ENCODE data around the gene REXO1.
A peak's percentile ranks its signal among the peaks of the same experiment; 100 is the strongest.

The REXO1 gene

DNA sequence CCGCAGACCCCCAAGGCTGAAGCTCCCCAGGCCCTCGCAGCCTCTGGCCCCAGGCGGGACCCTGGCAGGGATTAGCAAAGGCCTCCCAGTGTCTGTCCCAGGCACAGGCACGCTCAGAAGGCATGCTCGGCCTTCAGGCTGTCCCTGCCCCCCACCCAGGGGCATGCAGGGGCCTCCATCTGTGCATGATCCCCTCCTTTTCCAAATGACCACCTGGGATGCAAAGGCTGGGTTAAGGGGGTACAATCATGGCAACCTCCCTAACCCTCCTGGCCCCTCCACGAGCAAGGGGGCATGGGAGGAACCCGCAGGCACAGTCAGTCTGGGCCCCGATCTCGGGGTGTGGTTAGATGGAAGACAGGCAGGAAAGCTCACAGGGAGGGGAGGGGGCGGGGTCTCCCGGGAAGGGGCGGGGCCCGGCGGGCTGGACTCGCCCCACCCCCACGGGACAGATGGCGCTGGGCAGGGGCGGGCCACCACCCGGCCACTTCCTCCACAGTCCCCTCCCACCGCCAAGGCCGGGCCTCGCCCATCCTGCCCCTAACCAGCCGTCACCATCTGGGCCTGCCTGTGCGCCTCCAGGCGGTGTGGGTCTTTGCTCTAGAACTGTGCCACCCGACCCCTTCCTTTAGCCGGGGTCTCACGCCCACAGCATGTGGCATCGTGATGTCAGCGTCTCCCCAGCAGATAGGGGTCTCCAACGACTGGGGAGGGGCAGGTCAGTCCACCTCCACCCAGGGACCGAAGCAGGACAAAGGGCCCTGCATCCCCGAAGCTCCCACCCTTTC lies 7.0 kb upstream of the REXO1 start:
- no peak for TF ChIP-seq PAX5 (IDR thresholded peaks at IDR 0.05; ENCODE audit: insufficient read depth, low read length, severe bottlenecking)
- TF ChIP-seq SPI1 (IDR thresholded peaks at IDR 0.05; ENCODE audit: low read depth, low read length) = peak; percentile 54
- peak; percentile 78 for DNase-seq (ENCODE audit: insufficient read length, low spot score)
- FAIRE-seq = peak; percentile 95

DNA sequence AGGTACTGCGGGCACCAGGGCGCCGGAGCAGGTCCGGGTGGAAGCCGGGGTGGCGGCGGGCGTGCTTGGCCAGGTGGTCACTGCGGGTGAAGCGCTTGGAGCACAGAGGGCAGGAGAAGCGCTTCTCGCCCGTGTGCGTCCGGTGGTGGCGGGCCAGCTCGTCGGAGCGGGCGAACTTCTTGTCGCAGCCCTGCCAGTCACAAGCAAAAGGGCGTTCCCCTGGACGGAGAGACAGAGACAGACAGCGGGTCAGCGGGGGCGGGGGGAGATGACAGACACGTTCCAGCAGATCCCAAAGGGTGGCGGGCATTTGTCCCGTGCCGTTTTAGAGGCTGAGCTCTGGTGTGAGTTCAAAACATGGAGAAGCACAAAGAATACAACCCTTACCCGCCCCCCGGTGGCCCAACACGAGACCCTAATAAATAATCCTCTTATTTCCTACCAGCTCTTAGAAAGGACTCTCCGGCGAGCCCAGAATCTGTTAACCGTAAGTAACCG lies 6.3 kb upstream of the REXO1 start:
- DNase-seq (ENCODE audit: insufficient read length, low spot score) (no peak), FAIRE-seq (no peak)

DNA sequence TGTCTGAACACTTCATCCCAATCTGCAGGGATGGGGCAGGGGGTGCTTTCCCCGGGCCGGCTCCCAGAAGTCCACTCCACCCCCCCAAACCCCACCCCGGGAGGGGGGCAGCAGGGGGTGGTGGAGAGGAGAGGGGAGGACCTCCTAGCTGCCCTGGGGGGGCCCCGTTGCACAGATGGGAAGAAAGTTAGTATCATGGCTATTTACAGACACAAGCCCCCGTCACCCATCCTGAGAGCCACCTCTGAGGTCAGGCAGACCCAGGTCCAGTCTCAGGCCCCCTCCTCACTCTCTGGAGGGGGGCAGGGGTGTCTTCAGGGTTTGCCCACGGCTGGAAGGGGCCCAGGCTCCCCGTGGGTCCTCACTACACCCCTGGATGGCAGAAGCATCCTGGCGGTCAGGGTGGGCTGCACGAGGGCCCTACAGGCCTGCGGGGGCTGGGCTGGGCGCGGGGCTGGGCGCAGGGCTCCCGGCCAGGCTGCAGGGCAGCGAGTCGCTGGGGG lies 5.8 kb upstream of the REXO1 start:
- DNase-seq (ENCODE audit: insufficient read length, low spot score) (no peak), FAIRE-seq (no peak)
- TF ChIP-seq POU2F2 (IDR thresholded peaks at IDR 0.05; ENCODE audit: low read depth, low read length) (no peak), SPI1 (IDR thresholded peaks at IDR 0.05; ENCODE audit: low read depth, low read length) (no peak), POLR2A (IDR thresholded peaks at IDR 0.05; ENCODE audit: low read depth, low read length) (no peak), POLR2AphosphoS5 (IDR thresholded peaks at IDR 0.05; ENCODE audit: low read depth, low read length) (no peak), PAX5 (IDR thresholded peaks at IDR 0.05; ENCODE audit: insufficient read depth, low read length, severe bottlenecking) (no peak), TAF1 (IDR thresholded peaks at IDR 0.05; ENCODE audit: low read depth, low read length) (no peak)

More for the DNA sequence above, 6.3 kb upstream of the REXO1 start:
- TF ChIP-seq POU2F2 (IDR thresholded peaks at IDR 0.05; ENCODE audit: low read depth, low read length) = no peak
- TF ChIP-seq POLR2A (IDR thresholded peaks at IDR 0.05; ENCODE audit: low read depth, low read length) = no peak
- TF ChIP-seq TAF1 (IDR thresholded peaks at IDR 0.05; ENCODE audit: low read depth, low read length) = no peak
- no peak for TF ChIP-seq PAX5 (IDR thresholded peaks at IDR 0.05; ENCODE audit: insufficient read depth, low read length, severe bottlenecking)
- no peak for TF ChIP-seq SPI1 (IDR thresholded peaks at IDR 0.05; ENCODE audit: low read depth, low read length)
- no peak for TF ChIP-seq POLR2AphosphoS5 (IDR thresholded peaks at IDR 0.05; ENCODE audit: low read depth, low read length)

DNA sequence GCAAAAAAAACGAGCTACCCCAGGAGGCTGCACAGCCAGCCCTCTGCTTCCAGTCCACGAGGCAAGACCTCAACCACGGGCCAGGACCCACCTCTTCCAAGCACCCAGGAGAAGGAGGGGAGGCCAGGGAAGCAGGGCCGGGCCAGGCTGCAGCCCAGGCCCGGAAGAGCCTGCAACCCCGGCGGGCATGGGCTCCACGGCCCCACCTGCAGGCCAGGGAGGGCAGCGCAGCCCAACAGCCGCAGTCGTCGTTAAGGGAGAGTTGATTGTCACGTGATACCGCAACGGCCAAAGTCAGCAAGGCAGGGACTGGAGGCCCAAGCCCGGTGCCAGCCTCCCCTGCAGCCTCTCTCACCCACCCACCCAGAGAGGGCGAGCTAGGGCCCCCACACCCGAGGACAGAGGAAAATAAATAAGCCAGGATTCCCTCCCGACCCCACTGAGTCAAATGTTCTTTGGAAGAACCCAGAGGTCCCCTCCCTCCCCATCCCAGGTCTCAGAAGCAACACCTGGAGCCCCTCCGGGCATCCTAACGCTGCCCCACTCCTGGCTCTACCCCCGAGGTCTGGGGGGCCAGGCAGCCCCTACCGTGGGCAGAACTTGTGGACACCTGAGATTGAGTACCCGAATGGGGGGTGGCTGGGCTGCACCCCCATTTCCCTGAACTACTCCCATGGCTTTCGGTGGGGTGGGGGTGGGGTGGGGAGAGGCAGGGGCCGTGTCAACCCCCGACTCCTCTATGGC lies 5.2 kb upstream of the REXO1 start:
- TF ChIP-seq POU2F2 (IDR thresholded peaks at IDR 0.05; ENCODE audit: low read depth, low read length) = peak; percentile 11; the same call in 1 of the 2 replicates
- TF ChIP-seq POLR2AphosphoS5 (IDR thresholded peaks at IDR 0.05; ENCODE audit: low read depth, low read length) = no peak
- FAIRE-seq = peak; percentile 99
- peak; percentile 88 for DNase-seq (ENCODE audit: insufficient read length, low spot score)

DNA sequence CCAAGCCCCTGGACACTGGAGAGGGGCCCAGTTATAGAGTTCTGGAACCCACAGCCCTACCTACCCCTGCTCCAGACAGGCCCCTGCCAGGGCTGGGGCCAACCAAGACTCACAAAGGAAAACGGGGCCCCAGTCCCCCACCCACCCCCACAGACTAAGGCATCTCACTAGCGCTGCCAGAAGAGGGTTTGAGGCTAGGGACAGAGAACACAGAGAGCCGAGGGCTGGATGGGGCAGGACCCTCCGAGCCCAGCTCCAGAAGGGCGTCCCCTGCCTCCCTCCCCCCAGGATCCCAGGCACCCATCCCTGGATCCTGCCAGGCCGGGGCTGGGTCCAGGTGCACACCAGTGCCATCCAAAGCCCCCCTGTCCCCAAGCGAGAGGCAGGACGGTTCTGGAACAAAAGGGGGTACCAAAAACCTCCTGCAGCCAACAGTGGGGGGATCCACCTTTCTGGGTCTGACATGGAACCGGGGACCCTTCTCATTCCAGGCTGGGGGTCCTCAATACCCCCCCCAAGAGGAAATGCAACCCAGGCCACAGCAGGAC lies 4.4 kb upstream of the REXO1 start:
- FAIRE-seq = no peak
- DNase-seq (ENCODE audit: insufficient read length, low spot score) = no peak
- TF ChIP-seq SPI1 (IDR thresholded peaks at IDR 0.05; ENCODE audit: low read depth, low read length) (no peak), TAF1 (IDR thresholded peaks at IDR 0.05; ENCODE audit: low read depth, low read length) (no peak), PAX5 (IDR thresholded peaks at IDR 0.05; ENCODE audit: insufficient read depth, low read length, severe bottlenecking) (no peak), POLR2A (IDR thresholded peaks at IDR 0.05; ENCODE audit: low read depth, low read length) (no peak), POLR2AphosphoS5 (IDR thresholded peaks at IDR 0.05; ENCODE audit: low read depth, low read length) (no peak), POU2F2 (IDR thresholded peaks at IDR 0.05; ENCODE audit: low read depth, low read length) (no peak)

DNA sequence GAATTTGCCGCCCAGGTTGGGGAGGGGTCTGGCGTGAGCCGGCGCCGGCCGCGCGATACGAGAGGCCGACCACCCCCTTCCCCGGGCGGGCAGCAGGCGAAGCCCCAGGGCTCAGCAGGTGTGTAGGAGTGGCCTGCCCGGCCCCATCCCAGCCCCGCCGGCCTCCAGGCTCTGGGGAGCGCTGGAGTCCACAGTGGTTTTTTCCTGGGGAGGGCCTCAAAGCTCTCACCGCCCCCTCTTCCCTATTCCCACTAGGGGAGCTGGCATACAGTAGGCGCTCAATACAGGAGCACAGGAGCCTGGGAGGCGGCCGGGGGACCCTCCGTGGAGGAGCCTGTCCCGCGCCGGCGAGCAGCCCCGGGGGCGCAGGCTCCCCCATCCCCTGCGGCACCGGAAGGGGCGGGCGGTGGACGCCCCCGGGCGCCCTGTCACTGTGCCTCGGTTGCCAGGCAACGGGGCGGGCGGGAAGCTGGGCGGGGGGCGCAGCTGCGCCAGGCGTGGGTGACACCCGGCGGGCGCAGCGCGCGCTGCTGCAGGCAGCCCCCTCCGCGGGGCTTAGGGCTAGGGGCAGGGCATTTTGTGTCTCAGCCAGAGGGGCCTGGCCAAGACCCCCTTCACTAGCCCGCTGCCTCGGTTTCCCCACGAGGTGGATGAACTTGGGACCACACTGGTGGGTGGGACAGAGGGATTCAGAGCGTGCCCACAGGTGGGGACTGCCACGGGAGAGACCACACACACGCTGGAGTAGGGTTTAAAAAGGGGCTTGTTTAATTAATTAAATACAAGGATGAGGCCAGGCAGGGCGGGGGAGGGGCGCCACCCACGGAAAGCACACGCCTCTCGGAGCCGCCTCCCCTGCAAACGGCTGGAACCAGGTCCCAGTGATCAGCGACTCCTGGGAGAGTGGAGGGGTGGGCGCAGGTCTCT lies 3.6 kb upstream of the REXO1 start:
- FAIRE-seq (peak; percentile 47), DNase-seq (ENCODE audit: insufficient read length, low spot score) (no peak)
- TF ChIP-seq PAX5 (IDR thresholded peaks at IDR 0.05; ENCODE audit: insufficient read depth, low read length, severe bottlenecking) (no peak), POU2F2 (IDR thresholded peaks at IDR 0.05; ENCODE audit: low read depth, low read length) (no peak), SPI1 (IDR thresholded peaks at IDR 0.05; ENCODE audit: low read depth, low read length) (no peak), POLR2A (IDR thresholded peaks at IDR 0.05; ENCODE audit: low read depth, low read length) (no peak), POLR2AphosphoS5 (IDR thresholded peaks at IDR 0.05; ENCODE audit: low read depth, low read length) (no peak), TAF1 (IDR thresholded peaks at IDR 0.05; ENCODE audit: low read depth, low read length) (no peak)

DNA sequence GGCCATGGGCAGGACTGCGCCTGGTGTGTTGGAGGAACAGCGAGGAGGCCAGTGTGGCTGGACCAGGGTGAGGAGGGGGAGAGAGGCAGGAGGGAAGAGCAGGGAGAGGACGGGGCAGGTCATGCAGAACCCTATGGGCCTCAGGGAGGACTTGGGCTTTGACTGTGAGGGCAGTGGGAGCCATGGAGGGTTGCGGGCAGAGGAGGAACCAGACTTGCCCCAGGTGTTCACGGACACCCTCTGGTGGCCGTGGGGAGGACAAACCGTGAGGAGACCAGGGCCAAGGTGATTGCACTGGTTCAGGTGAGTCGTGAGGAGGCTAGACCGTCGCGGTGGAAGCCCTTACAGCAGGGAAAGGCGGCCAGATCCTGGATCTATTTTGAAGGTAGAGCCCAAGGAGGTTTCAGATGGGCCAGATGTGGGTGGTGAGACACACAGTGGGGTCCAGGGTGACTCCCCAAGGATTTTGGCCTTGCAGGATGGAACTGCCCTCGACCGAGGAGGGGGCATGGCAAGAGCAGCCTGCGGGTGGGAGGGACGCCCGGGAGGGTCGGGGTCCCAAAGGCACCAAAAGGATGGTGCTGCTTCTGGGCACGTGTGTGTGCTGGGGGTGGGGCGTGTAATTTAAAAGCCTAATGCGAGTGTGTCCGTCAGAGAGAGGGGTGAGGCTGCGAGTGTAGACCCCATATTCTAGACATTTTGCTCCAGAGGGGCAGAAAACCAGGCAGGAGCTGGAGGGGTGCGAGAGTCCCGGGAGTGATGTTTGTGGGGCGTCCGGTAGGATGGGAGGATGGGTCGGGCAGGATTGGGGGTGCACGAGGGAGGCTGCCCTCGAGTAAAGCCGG lies 2.7 kb upstream of the REXO1 start:
- FAIRE-seq = peak; percentile 40
- no peak for DNase-seq (ENCODE audit: insufficient read length, low spot score)
- TF ChIP-seq POLR2A (IDR thresholded peaks at IDR 0.05; ENCODE audit: low read depth, low read length) = no peak

DNA sequence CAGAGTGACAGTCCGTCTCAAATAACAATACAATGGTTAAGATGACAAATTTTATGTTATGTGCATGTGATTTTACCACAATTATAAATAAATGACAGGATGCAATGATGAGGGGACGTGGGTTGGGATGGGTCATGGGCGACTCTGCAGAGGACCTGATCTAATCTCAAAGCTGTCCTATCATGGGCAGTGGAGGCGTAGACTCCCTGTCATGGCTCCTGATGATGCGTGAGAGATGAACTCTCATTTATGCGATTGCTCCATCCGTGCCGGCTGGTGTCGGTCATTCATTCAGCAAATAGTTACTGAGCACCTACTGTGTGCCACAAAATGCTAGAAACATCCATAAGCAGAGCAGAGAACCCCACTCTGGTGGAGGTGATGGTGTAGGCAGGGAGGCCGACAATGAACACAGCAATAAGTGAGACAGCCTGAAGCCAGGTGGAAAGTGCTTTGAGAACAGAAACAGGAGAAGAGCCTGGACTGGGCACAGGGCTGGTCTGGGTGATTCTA lies 1.7 kb upstream of the REXO1 start:
- FAIRE-seq = no peak
- DNase-seq (ENCODE audit: insufficient read length, low spot score) = no peak
- TF ChIP-seq SPI1 (IDR thresholded peaks at IDR 0.05; ENCODE audit: low read depth, low read length) (no peak), PAX5 (IDR thresholded peaks at IDR 0.05; ENCODE audit: insufficient read depth, low read length, severe bottlenecking) (no peak), POLR2AphosphoS5 (IDR thresholded peaks at IDR 0.05; ENCODE audit: low read depth, low read length) (no peak), POU2F2 (IDR thresholded peaks at IDR 0.05; ENCODE audit: low read depth, low read length) (no peak), TAF1 (IDR thresholded peaks at IDR 0.05; ENCODE audit: low read depth, low read length) (no peak), POLR2A (IDR thresholded peaks at IDR 0.05; ENCODE audit: low read depth, low read length) (no peak)

All from GM12891 (cell line).